Forelimb muscle (tissue), 1 donor: ENCODE measurements around the gene AGMO. TPM values are rescaled to one million over a fixed set of nuclear protein-coding genes. Genes with fewer than 3 reads are reported as not detected.

ENCODE experiments used
- DNase-seq: peaks from one replicate; pipeline ENCODE4 v3.0.0-alpha.2; 2013; ENCODE audit warnings: low read depth
- polyA plus RNA-seq: library from polyadenylated mRNA; unstranded; fragments of 120-200 nt; gene quantifications from one replicate; pipeline ENCODE4 v1.2.1, GENCODE V29; 2013; ENCODE audit not compliant: insufficient read length

AGMO gene
- polyA plus RNA-seq, 1 donor = 0.24 TPM

- no peak for DNase-seq
Measured at GRCh38 chr7:15459018-15459615, 102.7 kb downstream of the AGMO start.

- no peak for DNase-seq
Measured at GRCh38 chr7:15457990-15458955, 103.5 kb downstream of the AGMO start.

- no peak for DNase-seq
Measured at GRCh38 chr7:15452670-15453069, 109.1 kb downstream of the AGMO start.

- no peak for DNase-seq
Measured at GRCh38 chr7:15446722-15447121, 115.1 kb downstream of the AGMO start.

GRCh38 chr7:15446280-15446679 lies 115.5 kb downstream of the AGMO start:
- DNase-seq = no peak

GRCh38 chr7:15441915-15442314 lies 119.9 kb downstream of the AGMO start:
- DNase-seq = no peak

- DNase-seq = no peak
Measured at GRCh38 chr7:15440482-15440881, 121.3 kb downstream of the AGMO start.

- DNase-seq = no peak
Measured at GRCh38 chr7:15439853-15440252, 122.0 kb downstream of the AGMO start.

GRCh38 chr7:15433151-15433550 lies 128.7 kb downstream of the AGMO start:
- no peak for DNase-seq

GRCh38 chr7:15430911-15431310 lies 130.9 kb downstream of the AGMO start:
- DNase-seq = no peak

GRCh38 chr7:15430191-15430590 lies 131.6 kb downstream of the AGMO start:
- no peak for DNase-seq

- DNase-seq = no peak
Measured at GRCh38 chr7:15424468-15424867, 137.3 kb downstream of the AGMO start.

- no peak for DNase-seq
Measured at GRCh38 chr7:15419596-15419995, 142.2 kb downstream of the AGMO start.

- peak; percentile 24 for DNase-seq
Measured at GRCh38 chr7:15418264-15418663, 143.6 kb downstream of the AGMO start.

- DNase-seq = no peak
Measured at GRCh38 chr7:15417341-15417988, 144.3 kb downstream of the AGMO start.

GRCh38 chr7:15411019-15411418 lies 150.8 kb downstream of the AGMO start:
- no peak for DNase-seq

- no peak for DNase-seq
Measured at GRCh38 chr7:15407910-15408309, 153.9 kb downstream of the AGMO start.

- DNase-seq = no peak
Measured at GRCh38 chr7:15403751-15404150, 158.1 kb downstream of the AGMO start.

GRCh38 chr7:15403315-15403714 lies 158.5 kb downstream of the AGMO start:
- no peak for DNase-seq

GRCh38 chr7:15402436-15403136 lies 159.2 kb downstream of the AGMO start:
- no peak for DNase-seq

GRCh38 chr7:15400440-15400839 lies 161.4 kb downstream of the AGMO start:
- DNase-seq = no peak

- no peak for DNase-seq
Measured at GRCh38 chr7:15399441-15399840, 162.4 kb downstream of the AGMO start.
